Middle frontal gyrus (tissue), 1 donor: Measurements from ENCODE around the gene FOSB.
A peak's percentile ranks its signal among the peaks of the same experiment; 100 is the strongest.
"Not testable (repeated sequence)": the region's sequence is repeated elsewhere in the genome, so short reads cannot be mapped to it uniquely, and the experiment has no call there.

ENCODE experiments used
- DNase-seq: peaks from one replicate; pipeline ENCODE4 v3.0.0-alpha.2; 2015; ENCODE audit warnings: low spot score; ENCODE audit errors: extremely low spot score

The FOSB gene

GRCh38 chr19:45467456-45468158 is at the start of gene FOSB:
Gene FOSB (plus strand): TSS chr19:45467996. CDS start chr19:45468587, 591 bp downstream.
- DNase-seq = peak; percentile 93

- no peak for DNase-seq
Measured at GRCh38 chr19:45418802-45419201, 49.0 kb upstream of the FOSB start.

- DNase-seq = no peak
Measured at GRCh38 chr19:45419396-45419795, 48.4 kb upstream of the FOSB start.

GRCh38 chr19:45419895-45420294 is 47.9 kb upstream of the FOSB start:
- DNase-seq = no peak

- no peak for DNase-seq
Measured at GRCh38 chr19:45420356-45420755, 47.4 kb upstream of the FOSB start.

DNA sequence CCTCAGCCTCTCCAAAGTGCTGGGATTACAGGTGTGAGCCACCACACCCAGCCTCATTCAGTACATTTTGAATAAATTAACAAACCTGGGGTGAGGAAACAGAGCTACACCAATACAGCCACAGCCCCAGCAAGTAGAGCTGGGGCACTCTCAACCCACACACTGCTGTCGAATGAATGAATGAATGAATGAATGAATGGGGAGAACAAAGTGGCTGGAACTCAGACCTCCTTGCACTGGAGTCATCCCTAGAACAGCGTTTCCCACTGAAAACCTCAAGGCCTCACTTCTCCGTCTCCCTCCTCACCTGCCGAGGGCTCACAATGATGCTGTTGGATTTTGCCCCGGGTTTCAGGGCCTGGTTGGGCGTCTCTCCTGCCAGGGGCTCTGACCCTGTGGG is 46.9 kb upstream of the FOSB start:
- DNase-seq = no peak

GRCh38 chr19:45421947-45422498 is 45.8 kb upstream of the FOSB start:
- no peak for DNase-seq

GRCh38 chr19:45423033-45423588 is 44.7 kb upstream of the FOSB start:
- no peak for DNase-seq

- DNase-seq = peak; percentile 77
Measured at GRCh38 chr19:45423589-45424190, 44.1 kb upstream of the FOSB start, which contains the start of gene ERCC1. Gene ERCC1 (minus strand): TSS chr19:45423917. CDS start chr19:45423374, 543 bp downstream.

- no peak for DNase-seq
Measured at GRCh38 chr19:45424191-45425058, 43.4 kb upstream of the FOSB start.

DNA sequence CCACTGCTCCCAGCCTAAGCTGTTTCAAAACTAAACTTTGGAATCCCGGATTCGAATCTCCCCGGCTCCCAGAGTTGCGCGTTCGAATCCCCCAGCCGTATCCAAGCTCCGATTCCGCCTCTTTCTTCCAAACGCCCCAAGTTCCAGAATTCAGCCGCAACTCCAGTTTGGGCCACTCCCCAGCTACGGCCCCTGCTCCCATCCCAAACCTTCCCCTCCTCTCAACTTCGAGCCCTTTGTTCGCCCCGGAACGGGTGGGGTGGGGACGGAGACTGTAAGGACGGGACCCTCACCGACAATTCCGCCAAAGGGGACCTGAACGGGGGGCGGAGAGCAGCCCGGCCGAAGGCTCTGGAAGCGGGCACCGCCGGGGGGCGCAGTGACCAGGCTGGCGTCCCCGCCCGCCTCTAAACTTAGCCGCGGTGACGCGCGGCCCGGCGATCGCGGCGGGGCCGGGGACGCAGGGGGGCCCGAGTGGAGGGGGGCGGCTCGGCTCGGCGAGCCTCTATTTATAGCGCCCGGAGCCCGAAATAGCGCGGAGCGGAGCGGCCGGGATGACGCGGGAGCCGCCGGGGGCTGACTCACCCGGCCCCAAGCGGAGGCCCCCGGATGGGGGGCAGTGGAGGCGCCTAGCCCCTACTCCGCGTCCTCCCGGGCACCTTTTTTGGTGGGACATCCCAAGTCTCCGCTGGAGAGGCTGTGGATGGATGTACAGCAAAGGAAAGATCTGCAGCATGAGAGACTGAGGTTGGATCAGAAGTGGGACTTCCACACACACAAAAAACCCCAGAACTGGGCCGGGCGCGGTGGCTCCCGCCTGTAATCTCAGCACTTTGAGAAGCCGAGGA is 39.2 kb upstream of the FOSB start:
- DNase-seq = no peak

DNA sequence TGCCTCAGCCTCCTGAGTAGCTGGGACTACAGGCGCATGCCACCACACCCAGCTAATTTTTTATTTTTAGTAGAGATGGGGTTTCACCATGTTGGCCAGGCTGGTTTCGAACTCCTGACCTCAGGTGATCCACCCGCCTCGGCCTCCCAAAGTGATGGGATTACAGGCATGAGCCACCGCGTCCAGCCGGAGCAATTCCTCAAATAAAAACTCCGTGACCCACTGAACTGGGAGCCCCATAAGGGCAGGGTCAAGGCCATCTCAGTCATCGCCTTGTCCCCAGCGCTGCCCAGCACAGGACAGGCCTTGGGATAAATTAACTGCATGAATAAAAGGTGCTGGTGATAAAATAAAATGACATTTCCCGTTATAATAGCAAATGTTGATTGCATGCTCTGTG is 37.9 kb upstream of the FOSB start:
- not testable (repeated sequence) for DNase-seq

GRCh38 chr19:45431008-45431407 is 36.8 kb upstream of the FOSB start:
- not testable (repeated sequence) for DNase-seq

GRCh38 chr19:45432543-45432942 is 35.3 kb upstream of the FOSB start:
- not testable (repeated sequence) for DNase-seq

- no peak for DNase-seq
Measured at GRCh38 chr19:45437328-45437727, 30.5 kb upstream of the FOSB start.

DNA sequence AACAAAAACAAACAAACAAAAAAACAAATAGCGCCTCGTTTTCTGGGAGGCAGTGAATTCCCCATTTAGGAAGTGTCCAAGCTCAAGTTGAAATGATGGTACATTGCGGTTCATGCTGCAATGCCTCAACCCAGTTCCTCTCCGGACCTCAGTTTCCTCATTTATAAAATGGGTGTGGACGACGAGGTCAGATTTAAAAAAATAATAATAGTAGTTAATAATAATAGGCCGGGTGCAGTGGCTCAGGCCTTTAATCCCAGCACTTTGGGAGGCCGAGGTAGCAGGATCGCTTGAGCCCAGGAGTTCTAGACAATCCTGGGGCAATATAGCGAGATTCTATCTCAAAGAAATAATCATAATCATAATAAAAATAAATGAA is 28.6 kb upstream of the FOSB start:
- DNase-seq = no peak

DNA sequence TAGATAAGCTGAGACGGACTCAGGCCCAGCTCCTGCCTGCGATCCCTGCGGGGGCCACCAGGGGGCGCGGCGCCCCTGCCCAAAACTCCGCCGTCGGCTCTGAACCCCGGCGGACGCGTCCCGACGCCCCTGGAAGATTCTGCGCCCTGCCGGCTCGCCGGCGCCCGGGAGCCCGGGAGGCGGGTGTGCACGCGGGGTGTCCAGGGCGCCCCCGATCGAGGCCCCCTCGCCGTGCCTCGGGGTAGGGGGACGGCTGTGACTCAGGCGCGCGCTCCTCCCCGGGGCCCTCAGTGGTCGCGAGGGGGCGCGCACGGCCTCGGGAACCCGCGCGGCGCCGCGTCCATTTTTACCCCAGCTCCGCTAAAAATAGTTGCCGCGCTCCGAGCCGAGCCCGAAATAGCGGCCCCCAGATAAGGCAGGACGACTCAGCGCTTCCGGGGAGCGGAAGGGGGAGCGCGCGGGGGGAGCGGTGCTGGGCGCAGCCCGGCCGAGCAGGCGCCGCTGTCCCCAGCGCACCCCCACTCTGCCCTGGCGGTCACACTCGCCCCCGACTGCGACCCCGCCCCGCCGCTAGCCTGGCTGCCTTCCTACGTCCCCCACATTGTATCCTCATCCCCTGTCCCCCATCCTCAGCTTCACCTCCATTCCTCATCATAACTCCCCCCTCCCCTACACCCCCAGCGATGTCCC is 28.1 kb upstream of the FOSB start:
- peak; percentile 68 for DNase-seq

DNA sequence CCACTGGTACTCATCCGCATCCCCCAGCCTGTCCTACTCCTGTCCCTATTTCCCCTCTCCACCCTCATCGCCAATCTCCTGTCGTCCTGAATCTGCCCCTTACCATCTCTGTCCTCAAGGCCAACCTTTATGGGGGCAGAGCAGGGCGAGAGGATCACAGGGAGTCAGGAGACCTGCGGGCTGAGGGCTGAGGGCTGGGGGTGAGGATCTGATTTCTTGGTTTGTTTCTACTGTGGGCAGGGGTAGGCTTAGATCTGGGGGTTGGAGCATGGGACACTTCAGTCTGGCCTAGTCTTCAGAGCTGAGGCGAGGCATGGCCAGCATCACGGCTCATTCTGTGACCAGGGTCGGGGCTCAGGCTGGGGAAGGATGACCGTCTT is 27.5 kb upstream of the FOSB start:
- no peak for DNase-seq

DNA sequence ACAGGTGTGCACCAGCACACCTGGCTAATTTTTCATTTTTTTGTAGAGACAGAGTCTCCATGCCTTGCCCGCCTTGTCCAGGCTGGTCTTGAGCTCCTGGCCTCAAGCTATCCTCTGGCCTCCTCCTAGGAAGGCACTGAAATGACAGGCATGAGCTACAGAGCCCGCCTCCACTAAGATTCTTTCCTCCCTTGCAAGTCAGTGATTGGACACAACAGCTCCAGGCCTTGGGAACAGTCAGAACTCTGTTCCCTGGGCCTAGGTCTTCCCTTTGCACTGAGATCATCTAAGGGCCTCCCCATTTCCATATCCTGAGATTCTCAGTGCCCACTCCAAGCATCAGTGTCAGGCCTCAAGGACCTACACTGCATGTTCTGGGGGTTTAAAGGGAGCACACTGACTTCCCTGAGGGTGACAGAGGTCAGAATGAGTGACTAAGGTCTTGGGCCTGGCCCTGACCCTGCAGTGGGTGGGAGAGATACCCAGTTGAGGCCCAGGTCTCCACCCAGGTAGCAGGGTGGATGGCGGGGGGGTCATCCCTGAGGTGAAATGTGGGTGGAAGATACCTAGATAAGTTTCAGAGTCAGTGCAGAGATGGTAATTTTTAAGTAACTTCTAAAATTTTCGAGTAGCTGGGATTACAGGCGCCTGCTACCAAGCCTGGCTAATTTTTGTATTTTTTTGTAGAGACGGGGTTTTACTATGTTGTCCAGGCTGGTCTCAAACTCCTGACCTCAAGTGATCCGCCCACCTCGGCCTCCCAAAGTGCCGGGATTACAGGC is 26.7 kb upstream of the FOSB start:
- DNase-seq = no peak
